ENCODE results near the gene CDKN2A.

- TF ChIP-seq EP300 (conservative IDR thresholded peaks at IDR 0.05; ENCODE audit: poor library complexity, severe bottlenecking), result no peak
- TF ChIP-seq CTCF (IDR thresholded peaks at IDR 0.05; ENCODE audit: poor library complexity, severe bottlenecking), result no peak
- no peak for TF ChIP-seq TAF1 (IDR thresholded peaks at IDR 0.05; ENCODE audit: low read depth)
- TF ChIP-seq EZH2 (IDR thresholded peaks at IDR 0.05; ENCODE audit: borderline replicate concordance, insufficient read depth, low read length, poor library complexity, severe bottlenecking), result no peak
- TF ChIP-seq RAD21 (conservative IDR thresholded peaks at IDR 0.05), result no peak
- TF ChIP-seq POLR2AphosphoS5 (IDR thresholded peaks at IDR 0.05), result no peak
- TF ChIP-seq, protein P1, sequence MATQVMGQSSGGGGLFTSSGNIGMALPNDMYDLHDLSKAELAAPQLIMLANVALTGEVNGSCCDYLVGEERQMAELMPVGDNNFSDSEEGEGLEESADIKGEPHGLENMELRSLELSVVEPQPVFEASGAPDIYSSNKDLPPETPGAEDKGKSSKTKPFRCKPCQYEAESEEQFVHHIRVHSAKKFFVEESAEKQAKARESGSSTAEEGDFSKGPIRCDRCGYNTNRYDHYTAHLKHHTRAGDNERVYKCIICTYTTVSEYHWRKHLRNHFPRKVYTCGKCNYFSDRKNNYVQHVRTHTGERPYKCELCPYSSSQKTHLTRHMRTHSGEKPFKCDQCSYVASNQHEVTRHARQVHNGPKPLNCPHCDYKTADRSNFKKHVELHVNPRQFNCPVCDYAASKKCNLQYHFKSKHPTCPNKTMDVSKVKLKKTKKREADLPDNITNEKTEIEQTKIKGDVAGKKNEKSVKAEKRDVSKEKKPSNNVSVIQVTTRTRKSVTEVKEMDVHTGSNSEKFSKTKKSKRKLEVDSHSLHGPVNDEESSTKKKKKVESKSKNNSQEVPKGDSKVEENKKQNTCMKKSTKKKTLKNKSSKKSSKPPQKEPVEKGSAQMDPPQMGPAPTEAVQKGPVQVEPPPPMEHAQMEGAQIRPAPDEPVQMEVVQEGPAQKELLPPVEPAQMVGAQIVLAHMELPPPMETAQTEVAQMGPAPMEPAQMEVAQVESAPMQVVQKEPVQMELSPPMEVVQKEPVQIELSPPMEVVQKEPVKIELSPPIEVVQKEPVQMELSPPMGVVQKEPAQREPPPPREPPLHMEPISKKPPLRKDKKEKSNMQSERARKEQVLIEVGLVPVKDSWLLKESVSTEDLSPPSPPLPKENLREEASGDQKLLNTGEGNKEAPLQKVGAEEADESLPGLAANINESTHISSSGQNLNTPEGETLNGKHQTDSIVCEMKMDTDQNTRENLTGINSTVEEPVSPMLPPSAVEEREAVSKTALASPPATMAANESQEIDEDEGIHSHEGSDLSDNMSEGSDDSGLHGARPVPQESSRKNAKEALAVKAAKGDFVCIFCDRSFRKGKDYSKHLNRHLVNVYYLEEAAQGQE (IDR thresholded peaks at IDR 0.05; ENCODE audit: borderline replicate concordance), result no peak
- TF ChIP-seq SMC3 (conservative IDR thresholded peaks at IDR 0.05; ENCODE audit: poor library complexity), result no peak
- no peak for TF ChIP-seq MXI1 (conservative IDR thresholded peaks at IDR 0.05; ENCODE audit: poor library complexity, severe bottlenecking)
Measured at GRCh38 chr9:21993007-21993406, 1.2 kb downstream of the CDKN2A start.

Measured in neural cell (in vitro differentiated cells).